CD4-positive, alpha-beta T cell treated with Interleukin-17A for 1 hour (primary cell): ENCODE data around the gene BNC2.

Experiments
- DNase-seq: peaks from one replicate; pipeline ENCODE4 v3.0.0-alpha.2; 2020

BNC2 gene

DNA sequence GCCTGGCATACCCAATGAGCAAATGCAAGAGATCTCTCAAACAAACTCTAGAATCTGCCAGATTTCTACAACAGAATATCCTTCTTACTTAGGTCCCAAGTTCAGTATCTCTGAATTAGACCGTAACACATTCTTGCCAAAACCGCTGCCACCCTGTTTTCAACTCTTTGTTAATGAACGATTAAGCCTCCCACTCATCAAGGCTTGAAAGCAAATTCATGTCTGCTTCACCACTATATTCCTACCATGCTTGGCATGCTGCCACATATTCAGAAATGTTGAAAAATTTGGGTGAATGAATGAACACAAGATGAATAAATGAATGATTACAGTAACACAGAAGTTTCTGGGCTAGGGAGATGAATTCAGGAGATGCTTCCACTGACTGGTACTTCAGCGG, 119.9 kb downstream of the BNC2 start:
- no peak for DNase-seq

DNA sequence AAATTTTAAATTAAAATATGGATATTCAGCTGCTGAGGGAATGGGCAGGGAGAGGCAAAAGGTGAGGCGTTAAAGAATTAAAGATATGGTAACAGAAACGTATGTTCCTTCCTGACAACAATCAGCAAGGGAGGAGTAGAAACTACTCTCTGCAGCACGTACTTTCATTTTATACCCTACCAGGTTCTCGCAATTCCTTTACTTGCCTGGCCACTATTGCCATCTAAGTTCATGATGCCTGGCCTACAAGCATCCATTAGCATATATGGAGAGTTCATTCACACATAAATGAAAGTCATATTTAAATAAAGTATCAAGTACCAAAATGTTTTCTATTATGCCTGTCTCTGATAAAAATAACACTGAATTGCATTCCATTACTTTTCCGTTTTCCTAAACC, 125.1 kb downstream of the BNC2 start:
- DNase-seq = no peak

DNA sequence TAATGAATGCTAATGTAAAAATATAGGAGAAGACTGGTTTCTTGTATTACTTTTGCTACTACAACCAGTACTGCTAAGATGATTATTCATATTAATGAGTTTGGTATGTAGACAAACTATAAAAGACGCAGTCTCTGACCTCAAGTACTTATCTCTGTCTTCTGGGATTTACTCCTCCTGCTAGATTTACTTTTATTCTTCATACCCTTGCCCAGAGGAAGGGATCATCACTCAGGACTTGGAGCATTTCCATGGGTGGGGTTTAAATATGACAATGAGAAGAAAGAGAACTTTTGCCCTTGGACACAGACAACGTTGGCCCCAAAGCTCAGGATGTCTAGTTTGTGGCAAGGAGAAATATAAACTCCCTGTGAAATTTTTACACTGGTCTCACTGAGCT, 126.1 kb downstream of the BNC2 start:
- no peak for DNase-seq

DNA sequence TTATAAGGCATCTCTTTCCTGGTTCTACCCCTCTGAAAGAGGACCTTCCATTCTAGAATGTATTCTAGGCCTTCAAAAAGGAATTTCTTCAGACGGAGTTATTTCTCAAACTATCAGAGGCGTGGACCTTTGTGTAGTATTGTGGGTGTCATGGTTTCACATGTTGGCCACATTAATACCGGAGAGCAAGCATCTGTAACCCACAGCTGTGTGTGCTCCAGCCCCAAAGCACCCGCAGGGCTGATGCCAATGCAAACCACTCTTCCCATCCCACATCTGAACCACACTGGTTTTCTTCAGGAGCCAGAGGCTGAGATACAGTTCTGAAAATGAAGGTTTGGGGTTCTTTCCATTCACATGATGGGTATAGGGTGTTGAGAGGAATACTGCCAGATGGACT, 127.1 kb downstream of the BNC2 start:
- no peak for DNase-seq

DNA sequence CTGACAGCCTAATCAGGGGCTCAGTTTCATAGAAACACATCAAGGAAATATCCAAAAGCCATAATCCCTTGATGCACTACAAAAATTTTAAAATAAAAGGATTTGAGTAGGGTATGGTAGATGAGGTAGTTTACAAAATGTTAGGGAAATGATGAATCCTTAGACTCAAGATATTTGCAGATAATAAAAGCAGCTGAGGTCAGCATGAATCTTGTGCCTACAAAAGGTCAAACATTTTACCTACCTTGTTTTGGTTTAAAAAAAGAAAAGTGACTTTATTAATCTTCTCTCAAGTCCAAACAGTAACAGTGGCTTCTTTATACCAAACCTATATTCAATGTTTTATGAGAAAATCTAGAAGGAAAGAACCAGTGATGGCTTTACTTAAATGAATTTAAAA, 135.5 kb downstream of the BNC2 start:
- no peak for DNase-seq

DNA sequence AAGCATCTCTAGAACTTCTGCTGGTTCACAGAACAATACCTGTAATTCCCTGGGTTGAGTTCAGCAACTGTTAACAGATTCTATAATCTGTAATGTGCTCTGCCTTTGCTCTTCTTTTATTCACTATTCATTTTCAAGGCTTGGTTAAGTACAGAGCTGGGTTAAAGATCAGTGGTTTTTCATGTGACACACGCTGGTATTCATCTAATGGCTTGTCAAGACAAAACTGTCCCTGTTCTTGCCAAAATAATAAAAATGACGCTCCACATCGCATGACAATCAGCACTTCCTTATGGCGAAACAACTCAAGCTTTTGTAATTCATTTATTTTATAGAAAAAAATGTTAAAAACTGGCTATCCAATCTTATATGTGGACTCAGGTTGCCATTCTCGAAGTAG, 137.9 kb downstream of the BNC2 start:
- DNase-seq = no peak

DNA sequence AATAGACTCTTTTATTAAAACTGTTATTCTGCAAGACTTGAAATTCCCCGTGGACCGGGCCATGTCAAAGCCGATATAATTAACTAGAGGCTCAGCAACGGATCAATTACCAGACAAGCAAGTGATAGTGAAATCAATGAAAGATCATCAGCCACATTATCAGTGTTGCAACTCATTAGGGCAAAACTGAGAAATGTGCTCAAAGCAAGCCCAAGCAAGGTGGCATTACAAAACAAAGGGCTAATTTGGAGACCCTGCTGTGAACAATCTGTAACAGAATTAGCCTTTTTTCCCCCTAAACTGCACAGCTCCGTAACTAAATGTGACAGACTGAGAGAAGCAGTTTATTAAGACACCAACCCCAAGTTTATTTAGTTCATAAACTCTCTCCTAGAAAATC, 140.3 kb downstream of the BNC2 start:
- DNase-seq = no peak

DNA sequence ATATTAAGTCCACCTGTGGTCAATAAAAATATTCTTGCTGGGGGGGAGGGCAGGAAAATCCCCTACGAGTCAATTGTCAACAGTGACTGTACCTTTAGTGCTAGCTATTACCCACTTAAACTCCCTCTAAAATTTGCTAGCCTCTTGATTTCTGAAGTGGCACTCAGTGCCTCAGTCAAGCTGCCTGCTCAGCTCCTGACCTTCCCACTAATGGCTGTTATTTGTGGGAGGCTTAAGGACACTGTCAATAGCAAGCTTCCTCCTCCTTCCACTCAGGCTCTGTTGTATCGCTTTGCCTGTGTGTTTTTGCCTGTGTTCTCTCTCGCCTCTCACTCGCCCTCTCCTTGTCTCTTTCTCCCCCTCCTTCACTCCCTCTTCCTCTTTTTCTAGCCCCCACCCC, 140.8 kb downstream of the BNC2 start:
- DNase-seq = no peak

DNA sequence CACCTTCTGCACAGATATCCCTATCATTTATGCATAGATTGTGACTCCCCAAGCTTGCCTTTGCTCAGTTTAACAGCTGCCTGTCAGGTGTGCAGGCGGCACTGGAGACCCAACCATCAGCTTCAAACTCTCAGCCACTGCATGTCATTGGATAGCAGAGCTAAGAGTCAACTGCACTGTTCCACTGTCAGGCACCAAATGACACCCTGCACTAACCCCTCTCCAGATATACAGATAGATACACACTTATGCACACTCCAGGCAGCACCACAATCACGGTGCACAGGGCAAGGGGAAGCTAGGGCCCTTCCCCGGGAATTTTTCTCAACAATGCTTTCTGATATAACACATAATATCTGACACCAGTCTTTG, 142.3 kb downstream of the BNC2 start:
- no peak for DNase-seq

DNA sequence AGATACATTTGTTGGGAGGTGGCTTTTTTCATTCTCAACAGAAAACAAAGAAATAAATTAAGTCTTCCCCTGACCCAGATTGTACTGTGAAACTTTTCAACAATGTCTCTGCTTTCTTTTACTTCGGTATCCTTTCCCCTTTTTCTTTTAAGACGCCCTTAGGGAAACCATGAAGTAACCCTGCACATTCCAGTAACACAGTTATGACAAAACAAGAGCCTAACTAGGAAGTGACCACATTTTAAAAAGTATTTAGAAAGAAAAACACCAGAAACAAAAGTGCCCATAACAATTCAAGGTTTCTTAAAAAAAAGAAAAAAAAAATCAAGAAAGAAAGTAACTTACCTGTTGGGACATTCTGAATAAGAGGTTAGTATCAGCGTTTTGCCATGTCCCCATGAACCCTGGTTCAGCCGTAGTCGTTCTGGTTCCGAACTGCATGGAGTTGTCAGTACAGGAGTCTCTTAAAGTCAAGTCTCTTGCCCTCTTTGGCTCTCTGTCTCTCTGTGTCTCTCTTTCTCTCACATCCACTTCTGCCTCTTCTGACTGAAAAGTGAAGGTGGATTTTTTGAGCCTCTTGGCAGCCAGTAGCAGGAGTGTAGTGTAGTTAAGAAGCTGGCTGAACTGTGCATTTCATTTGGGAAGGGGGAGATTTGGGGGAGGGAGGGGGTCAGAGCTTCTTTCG, 142.9 kb downstream of the BNC2 start:
- DNase-seq = no peak

DNA sequence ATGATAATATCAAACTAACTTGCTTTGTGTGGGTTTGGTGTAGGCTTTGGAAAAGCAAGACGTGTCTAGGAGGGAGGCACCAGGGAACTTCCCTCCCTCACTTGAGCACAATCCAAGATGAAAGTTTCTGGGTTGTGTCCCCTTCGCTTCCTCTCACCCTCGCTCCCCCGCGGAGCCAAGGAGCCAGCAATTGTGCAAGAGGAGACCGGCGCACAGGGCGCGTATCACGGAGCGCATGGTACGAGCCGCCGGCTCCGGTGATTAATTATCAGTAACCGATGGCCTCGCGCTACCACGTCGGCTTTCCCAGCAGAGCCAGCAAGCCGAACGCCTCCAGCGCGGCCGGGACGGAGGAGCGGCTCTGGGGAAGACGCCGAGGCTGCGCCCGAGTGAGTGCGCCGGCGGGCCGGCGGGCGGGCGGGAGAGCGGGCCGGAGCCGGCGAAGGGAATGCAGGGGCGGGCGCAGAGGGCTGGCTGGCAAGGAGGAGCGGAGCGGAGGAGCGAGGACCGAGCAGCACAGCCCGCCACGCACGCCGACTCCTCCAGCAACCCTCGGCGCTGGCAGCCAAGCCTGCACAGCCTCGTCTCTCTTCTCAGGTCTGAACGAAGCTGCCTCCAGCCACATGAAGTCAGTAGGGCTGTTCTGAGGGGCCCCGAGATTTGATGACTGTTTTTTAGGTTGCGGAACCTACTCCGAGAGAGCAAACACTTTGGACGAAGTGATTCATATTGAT, 143.6 kb downstream of the BNC2 start:
- DNase-seq = no peak

DNA sequence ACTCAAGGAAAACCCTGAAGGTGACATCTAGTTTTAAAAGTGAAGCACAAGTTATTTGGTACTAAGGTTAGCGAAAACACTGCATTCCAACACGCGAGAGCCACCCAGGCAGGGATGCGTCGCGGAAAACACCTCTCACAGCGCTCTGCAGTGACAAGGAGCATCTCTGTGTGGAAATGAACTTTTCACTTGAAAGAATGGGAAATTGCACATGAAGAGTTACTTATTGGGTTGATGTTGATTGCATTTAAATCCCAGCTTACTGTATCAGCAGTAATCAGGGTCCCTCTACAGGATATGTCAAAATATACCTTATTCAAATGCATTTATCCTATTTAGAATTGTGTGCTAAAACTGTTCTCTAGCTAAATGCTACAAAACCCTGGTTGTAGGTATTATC, 144.4 kb downstream of the BNC2 start:
- no peak for DNase-seq

DNA sequence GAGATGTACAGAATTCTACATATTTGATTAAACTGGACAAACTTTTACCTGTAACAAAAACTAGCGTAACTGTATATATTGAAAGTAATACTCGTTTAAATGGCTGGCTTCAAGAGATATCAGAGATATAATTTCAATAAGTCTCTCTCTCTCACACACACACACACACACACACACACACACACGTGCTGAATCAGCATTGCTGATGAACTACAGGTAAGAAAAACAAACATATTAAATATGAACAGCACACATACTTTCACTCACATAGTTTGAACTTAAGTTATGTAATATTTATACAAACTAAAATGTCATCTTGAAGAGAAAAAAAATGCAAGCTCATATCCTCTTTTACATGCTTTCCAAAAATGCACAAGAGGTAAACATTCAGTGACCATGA, 145.4 kb downstream of the BNC2 start:
- no peak for DNase-seq

DNA sequence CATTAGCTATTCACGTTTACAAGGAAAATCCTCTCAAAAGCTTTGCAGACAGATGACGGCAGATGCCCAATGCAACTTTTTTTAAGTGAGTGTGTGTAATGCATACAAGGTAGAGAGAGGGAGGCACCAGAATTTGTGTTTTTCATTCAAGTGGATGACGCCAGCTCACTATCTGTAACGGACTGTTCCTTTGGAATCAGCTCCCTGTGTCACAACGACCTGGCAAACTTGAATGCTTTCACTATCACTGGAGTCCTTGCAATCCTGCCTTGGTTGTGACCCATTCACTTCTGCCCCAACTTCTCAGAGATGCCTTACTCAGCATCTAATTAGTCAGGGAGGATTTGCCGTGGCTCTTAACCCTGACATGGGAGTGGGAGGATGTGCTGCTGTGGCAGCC, 148.5 kb downstream of the BNC2 start:
- DNase-seq = no peak

DNA sequence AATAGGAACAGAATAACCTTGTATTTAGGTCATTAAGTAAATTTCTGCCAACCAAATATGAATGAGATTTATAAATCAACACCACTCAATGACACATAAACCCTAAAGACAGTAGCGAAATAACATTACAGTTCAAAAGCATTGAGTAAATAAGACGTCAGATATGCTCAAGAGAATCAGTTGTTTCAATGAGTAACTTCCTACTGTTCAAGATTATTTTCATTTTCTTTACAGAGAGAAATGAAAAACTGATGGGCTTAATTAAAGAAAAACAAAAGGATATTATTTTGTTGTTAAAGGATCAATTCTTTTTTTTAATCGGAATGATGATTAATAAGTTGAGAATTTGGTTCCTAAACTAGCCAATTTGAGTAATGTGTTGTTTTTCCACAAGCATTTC, 150.1 kb downstream of the BNC2 start:
- DNase-seq = no peak

DNA sequence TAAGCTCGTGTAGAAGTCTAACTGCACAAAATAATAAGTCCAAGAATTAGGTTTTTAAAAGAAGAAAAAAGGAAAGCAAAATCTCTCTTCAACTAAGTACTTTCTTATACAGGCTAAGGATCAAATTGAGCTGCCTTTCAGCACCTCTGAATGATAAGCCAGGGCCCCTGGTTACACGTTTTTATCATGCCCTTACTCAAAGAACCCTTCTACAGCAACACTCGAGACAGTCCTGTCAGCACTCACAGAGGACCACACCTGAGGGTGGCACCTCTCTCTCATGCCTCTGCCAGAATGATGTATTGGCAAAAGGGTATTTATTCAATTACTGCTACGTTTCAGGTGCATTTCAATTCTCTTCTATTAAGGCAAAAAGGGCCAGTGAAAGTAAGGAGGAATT, 150.5 kb downstream of the BNC2 start:
- no peak for DNase-seq

DNA sequence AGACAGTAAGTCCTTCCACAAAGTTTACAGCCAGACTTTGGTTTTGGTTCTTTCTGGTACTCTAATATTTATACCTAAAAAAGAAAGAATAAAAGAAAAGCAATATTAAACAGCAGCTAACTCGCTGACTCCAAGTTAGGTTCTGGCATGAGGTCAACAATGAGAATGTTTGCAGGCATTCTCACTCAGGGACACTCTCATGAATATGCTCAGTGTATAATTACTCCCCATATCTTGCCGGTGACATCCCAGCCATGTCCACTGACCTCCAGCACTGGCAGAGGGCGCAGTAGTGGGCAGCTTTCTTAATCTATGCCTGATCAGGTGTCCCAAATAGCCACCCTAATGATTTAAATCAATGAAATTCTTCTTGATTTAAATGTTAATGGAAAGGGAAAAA, 151.5 kb downstream of the BNC2 start:
- no peak for DNase-seq

DNA sequence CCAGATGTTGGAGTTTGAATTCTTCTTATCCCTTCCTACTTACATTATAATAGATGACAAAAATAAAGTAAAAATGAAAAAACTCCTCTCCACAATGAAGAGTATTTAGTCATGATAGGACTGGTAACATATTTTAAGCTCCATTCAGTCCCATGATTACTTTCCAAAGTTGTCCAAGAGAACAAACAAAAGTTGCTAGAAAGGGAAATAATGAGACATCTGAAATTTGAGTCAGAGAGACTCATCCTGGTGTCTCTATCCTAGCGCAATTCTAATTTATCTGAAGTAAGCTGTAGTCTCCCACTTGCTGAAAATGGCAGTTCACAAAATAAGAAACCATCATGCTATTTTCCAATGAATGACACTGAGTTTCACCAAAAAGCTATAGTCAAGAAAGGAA, 152.2 kb downstream of the BNC2 start:
- DNase-seq = no peak

DNA sequence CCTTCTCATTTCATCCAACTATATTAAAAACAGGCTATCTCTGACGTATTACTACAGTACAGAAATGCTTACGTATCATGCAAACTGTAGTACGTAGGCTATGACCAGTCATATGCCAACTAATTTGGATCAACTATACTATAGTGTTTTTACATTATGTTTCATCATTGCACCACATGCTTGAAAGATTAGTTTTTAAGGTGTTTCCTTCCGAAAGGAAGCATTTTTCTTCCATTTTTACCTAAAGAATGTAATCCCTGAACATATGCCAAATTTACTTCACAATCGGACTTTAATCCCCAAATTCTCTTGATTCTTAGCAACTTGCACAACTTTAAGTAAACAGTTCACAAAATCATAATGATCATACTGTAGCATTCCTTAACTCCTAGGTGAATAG, 153.9 kb downstream of the BNC2 start:
- DNase-seq = no peak

DNA sequence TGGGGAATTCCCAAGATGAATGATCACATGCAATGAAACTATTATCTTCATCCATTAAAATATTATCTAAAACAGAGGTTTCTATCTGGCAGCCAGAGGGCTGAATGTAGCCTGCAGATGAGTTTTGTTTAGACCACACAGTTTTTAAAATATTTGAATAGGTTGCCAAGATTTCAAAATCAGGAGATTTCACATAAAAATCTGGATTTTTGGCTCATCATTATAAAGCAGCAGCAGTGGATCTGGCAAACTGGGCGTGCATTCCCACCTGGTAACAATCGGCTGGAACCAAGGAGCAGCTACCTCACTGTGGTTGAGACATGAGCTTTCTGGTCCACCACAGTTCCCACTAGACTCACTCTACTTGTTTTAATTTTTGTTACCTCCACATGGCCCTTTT, 155.1 kb downstream of the BNC2 start:
- DNase-seq = no peak

DNA sequence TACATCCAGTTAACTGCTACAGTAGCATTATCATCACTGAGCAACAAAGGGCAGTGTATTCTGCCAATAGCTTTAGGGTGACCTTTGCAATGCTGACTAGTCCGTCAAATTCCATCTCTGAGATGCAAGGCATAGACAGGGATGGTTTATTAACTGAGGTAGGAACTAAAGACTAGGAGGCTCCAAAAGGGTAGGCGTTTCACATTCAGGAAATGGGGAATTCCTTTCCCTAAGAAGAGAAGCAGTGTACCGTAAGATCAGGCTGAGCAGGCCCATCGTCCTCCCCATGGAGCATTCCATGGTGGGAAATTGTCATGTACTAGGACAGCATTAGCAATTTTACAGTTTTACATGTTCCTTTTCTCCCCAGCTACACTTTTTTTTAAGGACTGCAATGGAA, 157.7 kb downstream of the BNC2 start:
- no peak for DNase-seq

DNA sequence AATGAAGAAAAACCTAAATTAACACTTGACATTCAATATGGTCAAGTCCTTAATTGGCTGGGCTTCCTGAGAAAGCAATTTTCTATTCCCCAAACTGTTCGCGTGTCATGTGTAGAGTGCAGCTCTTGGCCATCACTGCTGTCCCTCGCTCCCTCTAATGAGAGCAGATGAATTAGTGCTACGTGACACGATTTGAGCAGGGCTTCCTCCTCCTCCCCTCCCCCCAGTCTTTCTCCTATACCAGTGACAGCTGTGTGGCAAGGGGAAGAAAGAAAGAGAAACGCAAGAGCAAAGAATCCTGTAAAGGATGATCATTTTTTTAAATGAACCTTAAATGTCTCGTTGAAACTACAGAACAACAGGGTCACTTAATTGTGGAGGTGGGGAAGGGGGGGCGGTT, 159.6 kb downstream of the BNC2 start:
- DNase-seq = no peak

DNA sequence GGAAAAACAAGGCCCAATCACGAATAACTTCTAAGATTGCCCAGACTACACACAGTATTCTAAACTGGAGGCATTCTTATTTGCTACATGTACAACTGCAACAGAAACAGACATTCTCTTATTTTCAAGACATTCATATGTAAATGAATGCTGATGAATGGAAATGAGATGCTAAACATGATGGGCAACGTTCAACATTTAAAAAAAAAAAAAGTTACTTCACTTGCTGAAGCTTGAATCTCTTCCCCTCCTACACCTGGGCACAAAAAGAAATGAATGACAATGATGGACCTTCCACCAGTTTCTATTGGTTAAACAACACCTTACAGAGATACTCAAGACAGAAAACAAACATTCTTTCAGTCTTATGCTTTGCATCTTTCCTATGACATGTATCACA, 160.5 kb downstream of the BNC2 start:
- DNase-seq = no peak

DNA sequence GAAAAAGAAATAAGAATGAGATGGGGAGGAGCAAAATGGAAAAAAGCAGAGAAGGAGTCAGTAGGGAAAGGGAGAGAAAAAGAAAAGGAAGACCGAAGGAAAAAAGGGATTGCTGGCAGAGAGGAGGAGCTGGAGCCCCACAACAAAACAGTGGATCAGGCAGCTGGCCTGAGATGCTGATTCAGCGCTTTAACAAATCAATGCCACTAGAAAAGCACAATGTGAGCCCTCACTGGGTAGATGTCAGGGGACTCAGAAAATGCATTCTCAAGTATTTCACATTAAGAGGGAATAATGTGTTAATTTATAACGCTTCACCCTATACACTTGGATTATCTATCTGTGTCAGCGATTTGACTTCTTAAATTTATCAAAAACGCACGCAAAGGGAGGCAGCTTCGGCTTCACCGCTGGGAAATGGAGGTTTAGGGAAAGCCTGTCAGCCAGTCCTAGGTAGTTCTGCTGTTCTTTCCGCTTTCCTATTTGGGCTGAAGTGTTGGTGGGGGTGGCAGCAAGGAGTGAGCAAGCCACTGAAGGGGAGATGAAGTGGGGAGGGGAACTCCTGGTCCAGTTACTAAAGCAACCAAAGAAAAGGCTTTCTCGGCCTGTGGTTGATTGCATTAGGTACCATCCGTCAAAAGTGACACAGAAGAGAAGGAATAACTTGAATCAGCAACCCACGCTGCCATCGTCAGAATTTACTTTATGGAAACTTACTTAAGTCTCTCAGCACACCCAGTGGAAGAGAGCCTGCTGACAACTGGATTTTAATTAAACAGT, 161.6 kb downstream of the BNC2 start:
- DNase-seq = no peak
